ENCODE data around the gene MYBPH. TPM values are rescaled to one million over a fixed set of nuclear protein-coding genes. Genes with fewer than 3 reads are reported as not detected.

The MYBPH gene
- total and polyA plus RNA-seq, 2 experiments from 2014 or later, result not detected

DNA sequence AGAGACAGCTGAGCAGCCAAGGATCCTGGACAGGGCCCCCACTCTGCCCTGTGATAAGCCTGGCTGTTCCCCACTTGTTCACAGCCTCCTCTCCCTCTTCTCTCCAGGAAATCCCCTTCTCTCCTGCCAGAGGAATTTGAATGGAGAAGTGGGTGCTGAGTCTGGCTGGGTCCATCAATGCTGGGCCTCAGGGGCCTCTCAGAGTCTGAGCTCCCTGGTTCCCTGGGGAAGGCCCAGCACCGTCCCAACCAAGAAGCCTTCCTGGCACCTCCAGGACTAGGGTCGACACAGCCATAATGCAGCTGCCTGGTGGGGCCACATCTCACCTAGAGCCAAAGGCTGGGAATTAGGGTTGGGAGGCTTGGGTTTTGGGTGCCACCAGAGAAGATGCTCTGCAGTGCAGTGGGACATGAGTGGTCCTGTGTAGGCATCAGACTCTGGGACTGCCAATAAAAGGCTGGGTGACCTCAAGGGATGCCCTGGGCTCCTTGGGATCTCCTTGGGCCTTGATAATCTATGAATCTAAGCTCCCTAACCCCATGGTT, 2.5 kb downstream of the MYBPH start:
- Histone ChIP-seq H3K79me2 (replicated peaks; ENCODE audit: insufficient read depth) (no peaks in the 10 kb centered on the region), H3K36me3 (ENCODE audit: insufficient read depth) (no peaks in the 10 kb centered on the region), H3K4me1 (ENCODE audit: insufficient read depth) (no peaks in the 10 kb centered on the region; the same call in 1 of the 2 replicates), H3K27me3 (ENCODE audit: insufficient read depth) (no peaks in the 10 kb centered on the region), H3K9me2 (ENCODE audit: insufficient read depth) (no peaks in the 10 kb centered on the region), H3K4me2 (no peak overlapping the region), H4K20me1 (replicated peaks; ENCODE audit: insufficient read depth) (no peaks in the 10 kb centered on the region), H3K27ac (ENCODE audit: low read depth) (no peak overlapping the region), H2AFZ (no peak overlapping the region), H3K4me3 (no peak overlapping the region), H3F3A (replicated peaks; ENCODE audit: low read depth) (no peaks in the 10 kb centered on the region)
- DNase-seq (ENCODE audit: low spot score) (no peak), ATAC-seq (no peak)
- TF ChIP-seq, protein P1, sequence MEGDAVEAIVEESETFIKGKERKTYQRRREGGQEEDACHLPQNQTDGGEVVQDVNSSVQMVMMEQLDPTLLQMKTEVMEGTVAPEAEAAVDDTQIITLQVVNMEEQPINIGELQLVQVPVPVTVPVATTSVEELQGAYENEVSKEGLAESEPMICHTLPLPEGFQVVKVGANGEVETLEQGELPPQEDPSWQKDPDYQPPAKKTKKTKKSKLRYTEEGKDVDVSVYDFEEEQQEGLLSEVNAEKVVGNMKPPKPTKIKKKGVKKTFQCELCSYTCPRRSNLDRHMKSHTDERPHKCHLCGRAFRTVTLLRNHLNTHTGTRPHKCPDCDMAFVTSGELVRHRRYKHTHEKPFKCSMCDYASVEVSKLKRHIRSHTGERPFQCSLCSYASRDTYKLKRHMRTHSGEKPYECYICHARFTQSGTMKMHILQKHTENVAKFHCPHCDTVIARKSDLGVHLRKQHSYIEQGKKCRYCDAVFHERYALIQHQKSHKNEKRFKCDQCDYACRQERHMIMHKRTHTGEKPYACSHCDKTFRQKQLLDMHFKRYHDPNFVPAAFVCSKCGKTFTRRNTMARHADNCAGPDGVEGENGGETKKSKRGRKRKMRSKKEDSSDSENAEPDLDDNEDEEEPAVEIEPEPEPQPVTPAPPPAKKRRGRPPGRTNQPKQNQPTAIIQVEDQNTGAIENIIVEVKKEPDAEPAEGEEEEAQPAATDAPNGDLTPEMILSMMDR (conservative IDR thresholded peaks at IDR 0.05; ENCODE audit: low read depth in 2 of 2), result no peak
- TF ChIP-seq EZH2 (IDR thresholded peaks at IDR 0.05; ENCODE audit: low read depth, unreplicated experiment) (no peak), STAT1 (IDR thresholded peaks at IDR 0.05; ENCODE audit: unreplicated experiment) (no peak), CREB1 (CRISPR knock-in tag; IDR thresholded peaks at IDR 0.05; ENCODE audit: low read depth) (no peak)
- TF ChIP-seq, protein P2, sequence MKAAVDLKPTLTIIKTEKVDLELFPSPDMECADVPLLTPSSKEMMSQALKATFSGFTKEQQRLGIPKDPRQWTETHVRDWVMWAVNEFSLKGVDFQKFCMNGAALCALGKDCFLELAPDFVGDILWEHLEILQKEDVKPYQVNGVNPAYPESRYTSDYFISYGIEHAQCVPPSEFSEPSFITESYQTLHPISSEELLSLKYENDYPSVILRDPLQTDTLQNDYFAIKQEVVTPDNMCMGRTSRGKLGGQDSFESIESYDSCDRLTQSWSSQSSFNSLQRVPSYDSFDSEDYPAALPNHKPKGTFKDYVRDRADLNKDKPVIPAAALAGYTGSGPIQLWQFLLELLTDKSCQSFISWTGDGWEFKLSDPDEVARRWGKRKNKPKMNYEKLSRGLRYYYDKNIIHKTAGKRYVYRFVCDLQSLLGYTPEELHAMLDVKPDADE (IDR thresholded peaks at IDR 0.05), result no peak
- TF ChIP-seq, protein P3, sequence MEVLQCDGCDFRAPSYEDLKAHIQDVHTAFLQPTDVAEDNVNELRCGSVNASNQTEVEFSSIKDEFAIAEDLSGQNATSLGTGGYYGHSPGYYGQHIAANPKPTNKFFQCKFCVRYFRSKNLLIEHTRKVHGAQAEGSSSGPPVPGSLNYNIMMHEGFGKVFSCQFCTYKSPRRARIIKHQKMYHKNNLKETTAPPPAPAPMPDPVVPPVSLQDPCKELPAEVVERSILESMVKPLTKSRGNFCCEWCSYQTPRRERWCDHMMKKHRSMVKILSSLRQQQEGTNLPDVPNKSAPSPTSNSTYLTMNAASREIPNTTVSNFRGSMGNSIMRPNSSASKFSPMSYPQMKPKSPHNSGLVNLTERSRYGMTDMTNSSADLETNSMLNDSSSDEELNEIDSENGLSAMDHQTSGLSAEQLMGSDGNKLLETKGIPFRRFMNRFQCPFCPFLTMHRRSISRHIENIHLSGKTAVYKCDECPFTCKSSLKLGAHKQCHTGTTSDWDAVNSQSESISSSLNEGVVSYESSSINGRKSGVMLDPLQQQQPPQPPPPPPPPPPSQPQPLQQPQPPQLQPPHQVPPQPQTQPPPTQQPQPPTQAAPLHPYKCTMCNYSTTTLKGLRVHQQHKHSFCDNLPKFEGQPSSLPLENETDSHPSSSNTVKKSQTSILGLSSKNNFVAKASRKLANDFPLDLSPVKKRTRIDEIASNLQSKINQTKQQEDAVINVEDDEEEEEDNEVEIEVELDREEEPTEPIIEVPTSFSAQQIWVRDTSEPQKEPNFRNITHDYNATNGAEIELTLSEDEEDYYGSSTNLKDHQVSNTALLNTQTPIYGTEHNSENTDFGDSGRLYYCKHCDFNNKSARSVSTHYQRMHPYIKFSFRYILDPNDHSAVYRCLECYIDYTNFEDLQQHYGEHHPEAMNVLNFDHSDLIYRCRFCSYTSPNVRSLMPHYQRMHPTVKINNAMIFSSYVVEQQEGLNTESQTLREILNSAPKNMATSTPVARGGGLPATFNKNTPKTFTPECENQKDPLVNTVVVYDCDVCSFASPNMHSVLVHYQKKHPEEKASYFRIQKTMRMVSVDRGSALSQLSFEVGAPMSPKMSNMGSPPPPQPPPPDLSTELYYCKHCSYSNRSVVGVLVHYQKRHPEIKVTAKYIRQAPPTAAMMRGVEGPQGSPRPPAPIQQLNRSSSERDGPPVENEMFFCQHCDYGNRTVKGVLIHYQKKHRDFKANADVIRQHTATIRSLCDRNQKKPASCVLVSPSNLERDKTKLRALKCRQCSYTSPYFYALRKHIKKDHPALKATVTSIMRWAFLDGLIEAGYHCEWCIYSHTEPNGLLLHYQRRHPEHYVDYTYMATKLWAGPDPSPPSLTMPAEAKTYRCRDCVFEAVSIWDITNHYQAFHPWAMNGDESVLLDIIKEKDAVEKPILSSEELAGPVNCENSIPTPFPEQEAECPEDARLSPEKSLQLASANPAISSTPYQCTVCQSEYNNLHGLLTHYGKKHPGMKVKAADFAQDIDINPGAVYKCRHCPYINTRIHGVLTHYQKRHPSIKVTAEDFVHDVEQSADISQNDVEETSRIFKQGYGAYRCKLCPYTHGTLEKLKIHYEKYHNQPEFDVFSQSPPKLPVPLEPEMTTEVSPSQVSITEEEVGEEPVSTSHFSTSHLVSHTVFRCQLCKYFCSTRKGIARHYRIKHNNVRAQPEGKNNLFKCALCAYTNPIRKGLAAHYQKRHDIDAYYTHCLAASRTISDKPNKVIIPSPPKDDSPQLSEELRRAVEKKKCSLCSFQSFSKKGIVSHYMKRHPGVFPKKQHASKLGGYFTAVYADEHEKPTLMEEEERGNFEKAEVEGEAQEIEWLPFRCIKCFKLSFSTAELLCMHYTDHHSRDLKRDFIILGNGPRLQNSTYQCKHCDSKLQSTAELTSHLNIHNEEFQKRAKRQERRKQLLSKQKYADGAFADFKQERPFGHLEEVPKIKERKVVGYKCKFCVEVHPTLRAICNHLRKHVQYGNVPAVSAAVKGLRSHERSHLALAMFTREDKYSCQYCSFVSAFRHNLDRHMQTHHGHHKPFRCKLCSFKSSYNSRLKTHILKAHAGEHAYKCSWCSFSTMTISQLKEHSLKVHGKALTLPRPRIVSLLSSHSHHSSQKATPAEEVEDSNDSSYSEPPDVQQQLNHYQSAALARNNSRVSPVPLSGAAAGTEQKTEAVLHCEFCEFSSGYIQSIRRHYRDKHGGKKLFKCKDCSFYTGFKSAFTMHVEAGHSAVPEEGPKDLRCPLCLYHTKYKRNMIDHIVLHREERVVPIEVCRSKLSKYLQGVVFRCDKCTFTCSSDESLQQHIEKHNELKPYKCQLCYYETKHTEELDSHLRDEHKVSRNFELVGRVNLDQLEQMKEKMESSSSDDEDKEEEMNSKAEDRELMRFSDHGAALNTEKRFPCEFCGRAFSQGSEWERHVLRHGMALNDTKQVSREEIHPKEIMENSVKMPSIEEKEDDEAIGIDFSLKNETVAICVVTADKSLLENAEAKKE (CRISPR knock-in tag; IDR thresholded peaks at IDR 0.05), result no peak
- Mint-ChIP-seq H3K36me3 (ENCODE audit: low read depth) (no peaks in the 10 kb centered on the region), H3K4me3 (no peak overlapping the region), H3K4me1 (peaks cover 8% of the 10 kb centered on the region; the same call in 2 of the 3 replicates), H3K27ac (no peak overlapping the region), H3K27me3 (ENCODE audit: insufficient read depth, low read depth, poor library complexity) (peaks cover 16% of the 10 kb centered on the region), H3K9me3 (no peaks in the 10 kb centered on the region)
